ENCODE data around the gene ZFAND3.

The ZFAND3 gene

GRCh38 chr6:37840143-37840939, 20.8 kb downstream of the ZFAND3 start:
- TF ChIP-seq CTCF (IDR thresholded peaks at IDR 0.05), result no peak

GRCh38 chr6:37840940-37841300, 21.4 kb downstream of the ZFAND3 start:
- TF ChIP-seq CTCF (IDR thresholded peaks at IDR 0.05), result no peak

DNA sequence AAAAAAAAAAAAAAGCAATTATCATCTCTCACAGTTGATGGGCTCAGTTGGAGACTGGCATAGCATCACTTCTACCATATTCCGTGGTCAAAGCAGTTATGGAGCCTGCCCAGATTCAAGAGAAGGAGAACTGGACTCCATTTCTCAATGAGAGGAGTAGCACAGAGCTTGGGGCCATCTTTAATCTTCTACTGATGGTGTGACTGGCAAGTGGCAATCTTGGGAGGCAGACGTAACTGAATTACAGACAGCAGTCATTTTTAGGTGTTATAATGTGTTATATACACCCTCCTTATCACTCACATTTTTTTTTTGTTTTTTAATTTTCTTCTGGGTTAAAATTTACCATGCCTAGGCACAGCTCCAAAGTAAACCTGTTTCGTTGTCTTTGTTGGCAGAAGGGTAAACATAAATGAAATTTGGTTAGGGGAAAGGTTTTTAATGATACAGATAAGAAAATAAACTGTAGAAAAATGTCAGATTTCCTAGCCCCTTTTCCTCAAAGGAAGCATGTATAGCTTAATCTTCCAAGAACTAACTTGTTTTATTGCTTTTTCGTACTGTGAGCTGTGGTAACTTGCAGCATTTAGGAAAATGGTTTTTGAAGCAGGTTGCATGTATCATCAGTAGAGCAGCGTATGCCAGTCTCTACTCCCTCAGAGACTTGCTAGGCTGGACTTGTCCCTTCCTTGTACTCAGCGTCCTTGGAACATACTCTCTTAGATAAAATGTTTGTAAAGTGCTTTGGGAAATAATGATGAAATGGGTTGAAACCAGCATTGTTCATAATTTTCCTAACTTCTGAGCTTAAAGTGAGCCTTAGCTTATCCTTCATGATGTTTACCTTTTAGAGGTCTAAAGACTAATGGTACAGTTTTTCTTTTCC, 25.7 kb downstream of the ZFAND3 start:
- no peak for TF ChIP-seq CTCF (IDR thresholded peaks at IDR 0.05)

DNA sequence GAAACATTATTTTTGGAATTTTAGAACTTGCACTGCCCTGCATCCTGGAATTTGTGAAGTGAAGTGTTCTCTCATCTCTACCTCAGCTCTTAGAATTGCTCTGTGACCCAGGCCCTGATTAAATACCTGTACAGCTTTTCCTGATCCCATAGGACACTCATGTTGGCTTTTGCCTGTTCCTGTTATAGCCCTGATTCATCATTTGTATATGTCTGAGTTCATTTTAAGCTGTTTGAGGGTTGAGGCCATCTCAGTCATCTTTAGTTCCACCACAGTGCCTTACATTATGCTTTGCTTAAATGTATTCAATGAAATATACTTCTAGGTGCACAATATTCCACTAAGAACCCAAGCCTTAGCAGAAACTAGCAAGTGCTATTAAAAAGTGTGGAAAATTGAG, 26.4 kb downstream of the ZFAND3 start:
- no peak for TF ChIP-seq CTCF (IDR thresholded peaks at IDR 0.05)

DNA sequence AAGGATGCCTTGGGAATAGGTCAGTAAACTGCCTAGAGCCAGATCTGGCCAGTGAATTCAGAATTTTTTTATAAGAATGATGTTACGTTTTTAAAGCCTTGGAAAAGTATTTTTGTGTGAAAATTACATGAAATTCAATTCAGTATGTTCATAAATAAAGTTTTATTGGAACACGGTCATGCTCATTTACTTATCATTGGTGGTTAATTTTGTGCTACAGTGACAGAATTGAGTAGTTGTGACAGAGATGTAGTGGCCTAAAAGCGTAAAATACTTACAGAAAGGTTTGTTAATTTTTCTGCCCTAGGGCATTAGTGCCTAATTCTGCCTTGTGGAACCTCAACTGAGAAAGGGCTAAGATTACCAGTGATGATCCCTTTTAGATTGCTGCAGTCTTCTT, 28.2 kb downstream of the ZFAND3 start:
- TF ChIP-seq CTCF (IDR thresholded peaks at IDR 0.05), result no peak

DNA sequence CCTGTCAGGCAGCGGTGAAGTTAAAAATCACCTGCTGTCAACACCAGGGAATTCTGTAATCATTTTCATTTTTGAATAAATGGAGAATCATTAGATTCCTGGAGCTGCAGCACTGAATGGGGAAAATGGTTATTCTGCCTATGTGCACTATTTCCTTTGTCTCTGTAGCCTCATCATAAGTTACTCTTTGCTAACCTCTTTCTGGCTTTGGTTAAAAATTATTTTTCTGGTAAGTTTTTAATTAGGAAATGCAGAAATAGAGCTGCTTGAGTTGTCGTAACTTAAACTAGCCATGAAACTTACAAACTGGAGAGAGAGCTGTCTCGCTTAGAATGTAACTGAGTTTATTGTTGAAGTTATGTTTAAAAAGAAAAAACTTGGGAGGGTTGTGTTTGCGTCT, 28.8 kb downstream of the ZFAND3 start:
- no peak for TF ChIP-seq CTCF (IDR thresholded peaks at IDR 0.05)

GRCh38 chr6:37850260-37850659, 30.7 kb downstream of the ZFAND3 start:
- no peak for TF ChIP-seq CTCF (IDR thresholded peaks at IDR 0.05)

All from LNCAP (cell line).